Suprapubic skin (tissue), 4 donors: Measurements from ENCODE around the gene DBP. TPM values are rescaled to one million over a fixed set of nuclear protein-coding genes. Genes with fewer than 3 reads are reported as not detected.

Experiments used
- DNase-seq, 2 donors: peaks; one replicate each; pipeline ENCODE4 v3.0.0-alpha.2; 2019; ENCODE audit warnings: low spot score in 2 of 2
- H3K27ac ChIP-seq: fragments of 200-600 bp; sonication (generic); one replicate; pipeline ENCODE4 v1.5.1; 2019
- H3K27me3 ChIP-seq: fragments of 200-600 bp; sonication (generic); one replicate; pipeline ENCODE4 v1.5.1; 2019
- H3K36me3 ChIP-seq: fragments of 200-600 bp; sonication (generic); one replicate; pipeline ENCODE4 v1.5.1; 2019
- H3K4me1 ChIP-seq: fragments of 200-600 bp; sonication (generic); one replicate; pipeline ENCODE4 v1.5.1; 2019
- H3K4me3 ChIP-seq: fragments of 200-600 bp; sonication (generic); one replicate; pipeline ENCODE4 v1.5.1; 2019; ENCODE audit warnings: mild to moderate bottlenecking
- H3K9me3 ChIP-seq: fragments of 200-600 bp; sonication (generic); one replicate; pipeline ENCODE4 v1.5.1; 2019
- EP300 ChIP-seq: sonication (generic); formaldehyde crosslinking; IDR thresholded peaks from one replicate; pipeline ENCODE4 v1.6.1; 2017; ENCODE audit warnings: antibody characterized with exemption
- POLR2A ChIP-seq, 2 donors: fragments of 450-650 bp; IDR thresholded peaks; one replicate each; pipeline ENCODE4 v1.6.1; 2017; ENCODE audit warnings: antibody characterized with exemption in 2 of 2, mild to moderate bottlenecking in 2 of 2, moderate library complexity in 2 of 2
- POLR2AphosphoS5 ChIP-seq, 3 donors: sonication (generic); formaldehyde crosslinking; IDR thresholded peaks; one replicate each; pipeline ENCODE4 v1.6.1; 2017; ENCODE audit warnings: antibody characterized with exemption in 3 of 3
- WGBS: methylation state at CpG from one replicate; pipeline ENCODE4 v1.1.5; 2018; 5-methylcytosine and 5-hydroxymethylcytosine counted together
- total RNA-seq, 4 donors: library from RNA; depleted of rRNA; stranded (reverse); fragments of >200 nt; gene quantifications; one replicate each; pipeline ENCODE4 v1.1.0, GENCODE V29; 2016
- TF ChIP-seq, protein P1 (sequence below), 2 donors: fragments of 200-600 bp in 1 of 2; fragments of 450-650 bp in 1 of 2; sonication (generic) in 1 of 2; IDR thresholded peaks; one replicate each; pipeline ENCODE4 v1.5.1; 2016 to 2019; ENCODE audit warnings: antibody characterized with exemption in 2 of 2, mild to moderate bottlenecking in 1 of 2, moderate library complexity in 1 of 2

The DBP gene
- total RNA-seq, 4 donors from 2014 or later: 11.2 to 22.3 (median 17.8) TPM

DNA sequence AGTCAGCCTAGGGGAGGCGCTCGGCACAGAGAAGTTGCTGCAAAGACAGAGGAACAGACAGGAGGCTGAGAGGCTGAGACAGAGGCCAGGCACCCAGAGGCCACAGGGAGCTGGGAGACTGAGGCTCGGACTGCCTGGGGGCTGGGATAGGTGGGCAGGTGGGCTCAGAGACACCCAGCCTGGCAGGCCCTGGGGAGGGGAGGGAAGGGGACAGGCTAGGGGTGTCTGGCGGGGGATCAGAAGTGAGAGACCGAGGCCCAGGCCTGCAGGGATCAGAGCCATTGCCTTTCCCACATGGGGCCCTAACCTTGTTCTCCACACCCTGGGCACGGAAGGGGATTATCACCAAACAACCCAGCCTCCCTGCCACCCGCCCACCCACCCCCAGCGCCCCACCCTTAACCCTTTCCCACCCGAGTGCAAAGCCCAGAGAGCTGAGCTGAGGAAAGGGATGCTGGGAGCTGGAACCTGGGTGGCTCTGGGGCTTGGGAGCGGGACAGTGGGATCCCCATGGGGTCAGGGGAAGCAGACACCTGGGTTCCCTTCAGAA is 34.3 kb upstream of the DBP start:
- 87% methylated on average over 6 of the region's 10 CpGs for WGBS

DNA sequence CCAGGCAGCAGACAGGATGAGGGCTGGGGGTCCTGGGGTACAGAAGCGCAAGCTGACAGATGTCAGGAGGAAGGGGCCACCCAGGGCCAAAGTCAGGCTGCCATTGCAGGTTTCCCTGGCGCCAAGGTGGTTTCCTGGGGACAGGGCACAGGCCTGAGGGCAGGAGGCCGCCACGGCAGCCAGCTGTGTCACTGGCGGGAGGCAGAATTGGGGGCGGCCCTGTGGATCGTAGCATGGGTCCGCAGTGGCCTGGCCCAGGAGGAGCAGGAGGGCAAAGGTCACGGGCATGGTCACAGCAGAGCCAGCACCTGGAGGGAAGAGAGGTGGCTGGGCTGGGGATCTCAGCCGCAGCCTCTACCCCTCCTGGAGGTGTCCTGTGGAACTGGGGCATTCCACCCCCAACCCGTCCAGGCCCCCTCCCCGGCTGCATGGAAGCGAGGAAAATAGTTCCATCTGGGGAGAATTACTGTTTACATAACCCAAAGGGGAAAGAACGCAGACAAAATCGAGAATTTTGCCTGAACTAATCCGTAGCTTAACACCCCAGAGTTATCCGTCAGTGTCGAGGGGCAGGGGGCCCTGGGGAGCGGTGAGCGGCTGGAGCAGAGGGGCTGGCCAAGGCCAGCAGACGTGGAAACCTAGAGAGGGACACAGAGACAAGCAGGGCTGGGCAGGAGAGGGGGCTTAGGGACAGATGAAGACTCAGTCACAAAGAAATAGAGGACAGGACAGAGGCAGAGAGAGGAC is 33.7 kb upstream of the DBP start:
- Histone ChIP-seq H3K27me3 (no peaks in the 10 kb centered on the region), H3K36me3 (no peaks in the 10 kb centered on the region), H3K9me3 (no peaks in the 10 kb centered on the region), H3K27ac (no peak overlapping the region), H3K4me3 (no peak overlapping the region), H3K4me1 (peaks cover 10% of the 10 kb centered on the region)
- WGBS: 76% methylated on average over 11 of the region's 21 CpGs
- no peak for DNase-seq
- no peak for TF ChIP-seq POLR2AphosphoS5 (IDR thresholded peaks at IDR 0.05)
- TF ChIP-seq, protein P1, sequence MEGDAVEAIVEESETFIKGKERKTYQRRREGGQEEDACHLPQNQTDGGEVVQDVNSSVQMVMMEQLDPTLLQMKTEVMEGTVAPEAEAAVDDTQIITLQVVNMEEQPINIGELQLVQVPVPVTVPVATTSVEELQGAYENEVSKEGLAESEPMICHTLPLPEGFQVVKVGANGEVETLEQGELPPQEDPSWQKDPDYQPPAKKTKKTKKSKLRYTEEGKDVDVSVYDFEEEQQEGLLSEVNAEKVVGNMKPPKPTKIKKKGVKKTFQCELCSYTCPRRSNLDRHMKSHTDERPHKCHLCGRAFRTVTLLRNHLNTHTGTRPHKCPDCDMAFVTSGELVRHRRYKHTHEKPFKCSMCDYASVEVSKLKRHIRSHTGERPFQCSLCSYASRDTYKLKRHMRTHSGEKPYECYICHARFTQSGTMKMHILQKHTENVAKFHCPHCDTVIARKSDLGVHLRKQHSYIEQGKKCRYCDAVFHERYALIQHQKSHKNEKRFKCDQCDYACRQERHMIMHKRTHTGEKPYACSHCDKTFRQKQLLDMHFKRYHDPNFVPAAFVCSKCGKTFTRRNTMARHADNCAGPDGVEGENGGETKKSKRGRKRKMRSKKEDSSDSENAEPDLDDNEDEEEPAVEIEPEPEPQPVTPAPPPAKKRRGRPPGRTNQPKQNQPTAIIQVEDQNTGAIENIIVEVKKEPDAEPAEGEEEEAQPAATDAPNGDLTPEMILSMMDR (IDR thresholded peaks at IDR 0.05): no peak
- TF ChIP-seq POLR2A (IDR thresholded peaks at IDR 0.05): no peak
- no peak for TF ChIP-seq EP300

More for the DNA sequence above, 34.3 kb upstream of the DBP start:
- Histone ChIP-seq H3K36me3 (no peaks in the 10 kb centered on the region), H3K4me3 (no peak overlapping the region), H3K9me3 (no peaks in the 10 kb centered on the region), H3K27me3 (no peaks in the 10 kb centered on the region), H3K27ac (no peak overlapping the region), H3K4me1 (peaks cover 11% of the 10 kb centered on the region)
- no peak for TF ChIP-seq EP300
- TF ChIP-seq POLR2A (IDR thresholded peaks at IDR 0.05): no peak
- TF ChIP-seq, protein P1 (IDR thresholded peaks at IDR 0.05): no peak
- TF ChIP-seq POLR2AphosphoS5 (IDR thresholded peaks at IDR 0.05): no peak
- DNase-seq: no peak

DNA sequence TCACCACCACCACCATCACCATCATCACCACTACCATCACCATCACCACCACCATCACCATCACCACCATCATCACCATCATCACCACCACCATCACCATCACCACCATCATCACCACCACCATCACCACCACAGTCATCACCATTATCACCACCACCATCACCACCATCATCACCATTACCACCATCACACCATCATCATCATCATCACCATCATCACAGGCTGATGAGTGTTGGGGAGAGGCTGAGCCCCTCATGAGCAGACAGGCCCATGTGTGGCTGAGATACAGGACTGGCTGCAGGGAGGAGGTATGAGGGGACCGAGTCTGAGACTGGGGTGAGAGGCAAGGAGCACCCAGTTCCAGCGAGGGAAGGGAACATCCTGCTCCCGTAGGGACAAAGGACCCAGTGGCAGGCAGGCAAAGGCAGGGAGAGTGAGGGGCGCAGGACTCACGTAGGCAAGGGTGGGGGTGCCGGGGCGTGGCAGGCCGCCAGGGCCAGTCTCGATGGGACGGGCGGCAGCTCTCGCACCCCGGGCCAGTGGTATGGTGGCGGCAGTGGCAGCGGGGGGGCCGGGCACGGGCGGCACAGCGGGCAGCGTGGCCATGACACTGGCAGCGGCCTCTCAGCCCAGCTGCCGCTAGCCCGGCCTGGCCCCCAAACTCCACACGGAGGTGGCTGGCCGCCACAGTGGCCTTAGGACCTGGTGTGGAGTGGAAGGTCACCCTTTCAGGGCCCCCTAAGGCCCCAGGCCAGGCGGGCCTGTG is 32.9 kb upstream of the DBP start:
- Histone ChIP-seq H3K27ac (no peak overlapping the region), H3K9me3 (no peaks in the 10 kb centered on the region), H3K4me1 (peaks cover 2% of the 10 kb centered on the region), H3K36me3 (no peaks in the 10 kb centered on the region), H3K4me3 (no peak overlapping the region), H3K27me3 (no peaks in the 10 kb centered on the region)
- no peak for DNase-seq
- 90% methylated on average over 8 of the region's 26 CpGs for WGBS
- no peak for TF ChIP-seq POLR2AphosphoS5 (IDR thresholded peaks at IDR 0.05)
- TF ChIP-seq POLR2A (IDR thresholded peaks at IDR 0.05): no peak
- no peak for TF ChIP-seq EP300
- TF ChIP-seq, protein P1 (IDR thresholded peaks at IDR 0.05): no peak

- H3K4me1 ChIP-seq: no peaks in the 10 kb centered on the region
- no peak overlapping the region for H3K27ac ChIP-seq
- WGBS: 90% methylated on average over 2 of the region's 2 CpGs
- no peaks in the 10 kb centered on the region for H3K36me3 ChIP-seq
- H3K4me3 ChIP-seq: no peak overlapping the region
- no peaks in the 10 kb centered on the region for H3K27me3 ChIP-seq
- TF ChIP-seq EP300 (no peak), POLR2AphosphoS5 (IDR thresholded peaks at IDR 0.05) (no peak), POLR2A (IDR thresholded peaks at IDR 0.05) (no peak)
- TF ChIP-seq, protein P1 (IDR thresholded peaks at IDR 0.05): no peak
- no peak for DNase-seq
- H3K9me3 ChIP-seq: no peaks in the 10 kb centered on the region
These were observed 31.6 kb upstream of the DBP start for GRCh38 chr19:48668761-48669160.

- H3K9me3 ChIP-seq: no peaks in the 10 kb centered on the region
- H3K4me1 ChIP-seq: no peaks in the 10 kb centered on the region
- H3K27me3 ChIP-seq: no peaks in the 10 kb centered on the region
- H3K36me3 ChIP-seq: no peaks in the 10 kb centered on the region
- H3K4me3 ChIP-seq: no peak overlapping the region
- no peak overlapping the region for H3K27ac ChIP-seq
- 100% methylated on average over 1 of the region's 3 CpGs for WGBS
- no peak for DNase-seq
- TF ChIP-seq EP300 (no peak), POLR2AphosphoS5 (IDR thresholded peaks at IDR 0.05) (no peak), POLR2A (IDR thresholded peaks at IDR 0.05) (no peak)
- TF ChIP-seq, protein P1 (IDR thresholded peaks at IDR 0.05): no peak
These were observed 31.2 kb upstream of the DBP start for GRCh38 chr19:48668332-48668731.
